Measurements from ENCODE around the gene SLX9.

SLX9 gene

DNA sequence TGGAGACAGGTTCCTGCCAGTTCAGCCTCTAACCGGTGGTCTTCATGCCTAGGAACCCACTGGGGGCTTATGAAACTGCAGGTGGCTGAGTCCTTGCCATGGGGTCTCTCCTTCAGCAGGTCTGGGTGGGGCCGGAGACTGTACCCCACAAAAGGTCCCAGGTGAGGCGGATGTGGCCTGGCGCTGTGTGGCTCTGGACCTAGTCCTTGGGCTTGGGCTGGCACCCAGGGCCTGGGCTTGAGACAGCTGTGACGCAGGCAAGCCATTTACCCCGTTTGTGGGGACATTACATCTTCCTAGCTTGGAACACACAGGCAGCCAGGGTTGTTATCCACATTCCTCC, 5.9 kb upstream of the SLX9 start:
- no peak for TF ChIP-seq EZH2 (IDR thresholded peaks at IDR 0.05; ENCODE audit: borderline replicate concordance, low read depth, low read length, severe bottlenecking)
- TF ChIP-seq, protein P1, sequence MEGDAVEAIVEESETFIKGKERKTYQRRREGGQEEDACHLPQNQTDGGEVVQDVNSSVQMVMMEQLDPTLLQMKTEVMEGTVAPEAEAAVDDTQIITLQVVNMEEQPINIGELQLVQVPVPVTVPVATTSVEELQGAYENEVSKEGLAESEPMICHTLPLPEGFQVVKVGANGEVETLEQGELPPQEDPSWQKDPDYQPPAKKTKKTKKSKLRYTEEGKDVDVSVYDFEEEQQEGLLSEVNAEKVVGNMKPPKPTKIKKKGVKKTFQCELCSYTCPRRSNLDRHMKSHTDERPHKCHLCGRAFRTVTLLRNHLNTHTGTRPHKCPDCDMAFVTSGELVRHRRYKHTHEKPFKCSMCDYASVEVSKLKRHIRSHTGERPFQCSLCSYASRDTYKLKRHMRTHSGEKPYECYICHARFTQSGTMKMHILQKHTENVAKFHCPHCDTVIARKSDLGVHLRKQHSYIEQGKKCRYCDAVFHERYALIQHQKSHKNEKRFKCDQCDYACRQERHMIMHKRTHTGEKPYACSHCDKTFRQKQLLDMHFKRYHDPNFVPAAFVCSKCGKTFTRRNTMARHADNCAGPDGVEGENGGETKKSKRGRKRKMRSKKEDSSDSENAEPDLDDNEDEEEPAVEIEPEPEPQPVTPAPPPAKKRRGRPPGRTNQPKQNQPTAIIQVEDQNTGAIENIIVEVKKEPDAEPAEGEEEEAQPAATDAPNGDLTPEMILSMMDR (IDR thresholded peaks at IDR 0.05; ENCODE audit: borderline replicate concordance, extremely low read depth, low read length, poor library complexity, severe bottlenecking) = no peak
- Histone ChIP-seq H3K36me3 (ENCODE audit: insufficient read depth, low read length) (no peaks in the 10 kb centered on the region), H3K9ac (ENCODE audit: low read depth, low read length) (no peak overlapping the region), H3K27me3 (ENCODE audit: insufficient read depth, low read length, poor library complexity) (peaks cover 7% of the 10 kb centered on the region), H3K4me1 (ENCODE audit: insufficient read depth, low read length) (peaks cover 50% of the 10 kb centered on the region), H3K27ac (ENCODE audit: low read length) (no peak overlapping the region), H4K20me1 (ENCODE audit: insufficient read depth, low read length) (peaks cover 9% of the 10 kb centered on the region; the same call in 1 of the 2 replicates), H3K9me3 (ENCODE audit: insufficient read depth, low read length, severe bottlenecking) (no peaks in the 10 kb centered on the region), H2AFZ (ENCODE audit: low read depth, low read length) (no peak overlapping the region), H3K4me2 (ENCODE audit: insufficient read depth, low read length) (no peak overlapping the region), H3K79me2 (ENCODE audit: insufficient read depth, low read length) (peaks cover 3% of the 10 kb centered on the region), H3K4me3 (ENCODE audit: low read depth in 1 of 2, low read length in 2 of 2) (no peak overlapping the region)
- no peak for DNase-seq
- no peak for ATAC-seq (ENCODE audit: insufficient read depth, low read depth)

DNA sequence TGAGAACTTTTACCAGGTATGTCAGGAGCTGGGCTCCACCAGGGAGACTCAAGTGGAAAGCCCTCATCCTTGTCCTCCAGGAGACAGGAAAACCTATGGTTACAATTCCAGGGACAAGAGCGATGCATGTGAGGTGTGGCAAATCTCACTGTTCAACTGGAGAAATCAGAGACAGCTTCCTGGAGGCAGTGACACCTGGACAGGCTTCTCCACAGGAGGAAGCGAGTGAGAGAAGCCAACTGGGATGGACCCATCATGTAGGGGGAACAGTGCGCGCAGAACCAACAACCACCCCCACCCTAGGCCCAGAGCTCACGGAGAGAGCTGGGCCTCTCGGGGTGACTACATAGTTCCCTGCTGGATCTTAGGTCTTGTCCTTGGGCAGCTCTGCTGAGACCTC, 5.6 kb upstream of the SLX9 start:
- peaks cover 7% of the 10 kb centered on the region for H3K79me2 ChIP-seq (ENCODE audit: insufficient read depth, low read length)
- no peak for TF ChIP-seq EZH2 (IDR thresholded peaks at IDR 0.05; ENCODE audit: borderline replicate concordance, low read depth, low read length, severe bottlenecking)
- TF ChIP-seq, protein P1 (IDR thresholded peaks at IDR 0.05; ENCODE audit: borderline replicate concordance, extremely low read depth, low read length, poor library complexity, severe bottlenecking) = no peak
- no peak overlapping the region for H3K27ac ChIP-seq (ENCODE audit: low read length)
- ATAC-seq (ENCODE audit: insufficient read depth, low read depth) (no peak), DNase-seq (no peak)
- no peaks in the 10 kb centered on the region for H3K9me3 ChIP-seq (ENCODE audit: insufficient read depth, low read length, severe bottlenecking)
- no peak overlapping the region for H3K4me3 ChIP-seq (ENCODE audit: low read depth in 1 of 2, low read length in 2 of 2)
- H3K4me2 ChIP-seq (ENCODE audit: insufficient read depth, low read length) = no peak overlapping the region
- H3K27me3 ChIP-seq (ENCODE audit: insufficient read depth, low read length, poor library complexity) = peaks cover 7% of the 10 kb centered on the region
- H2AFZ ChIP-seq (ENCODE audit: low read depth, low read length) = no peak overlapping the region
- peaks cover 9% of the 10 kb centered on the region; the same call in 1 of the 2 replicates for H4K20me1 ChIP-seq (ENCODE audit: insufficient read depth, low read length)
- no peaks in the 10 kb centered on the region for H3K36me3 ChIP-seq (ENCODE audit: insufficient read depth, low read length)
- H3K9ac ChIP-seq (ENCODE audit: low read depth, low read length) = no peak overlapping the region
- H3K4me1 ChIP-seq (ENCODE audit: insufficient read depth, low read length) = peaks cover 50% of the 10 kb centered on the region

DNA sequence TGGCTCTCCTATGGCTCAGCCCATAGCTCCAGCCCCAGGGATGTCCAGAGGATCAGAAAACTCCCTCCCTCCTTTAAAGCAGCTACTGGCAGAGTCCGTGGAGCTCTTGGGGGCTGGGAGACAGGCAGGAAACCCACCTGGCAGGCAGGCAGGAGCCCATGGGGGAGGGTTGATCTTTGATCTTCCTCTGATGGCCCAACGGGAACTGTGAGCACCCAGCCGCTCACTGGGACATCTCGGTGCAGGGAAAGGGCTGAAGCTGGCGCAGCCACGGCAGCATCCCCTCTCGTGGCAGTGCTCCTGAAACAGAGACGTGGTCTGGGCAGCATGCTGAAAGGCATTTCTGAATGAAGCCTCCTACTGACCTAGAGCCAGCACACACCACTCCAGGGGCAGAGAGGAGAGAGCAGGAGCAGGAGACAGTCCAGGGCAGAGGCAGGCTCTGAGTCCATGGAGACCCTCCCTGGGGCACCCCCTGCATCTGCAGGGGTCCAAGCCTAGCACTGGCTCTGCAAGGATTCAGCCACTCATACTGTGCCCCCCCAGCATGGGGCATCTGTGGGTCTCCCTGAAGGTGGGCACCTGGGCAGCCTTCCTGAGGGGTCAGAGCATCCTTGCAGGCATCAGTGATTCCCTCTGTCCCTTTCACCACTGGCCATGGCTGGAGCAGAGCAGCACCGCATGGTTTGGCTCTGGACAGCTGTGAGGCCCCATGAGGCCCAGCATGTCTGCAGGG, 4.9 kb upstream of the SLX9 start:
- ATAC-seq (ENCODE audit: insufficient read depth, low read depth) = no peak
- Histone ChIP-seq H3K4me2 (ENCODE audit: insufficient read depth, low read length) (no peak overlapping the region), H3K9ac (ENCODE audit: low read depth, low read length) (no peak overlapping the region), H3K4me3 (ENCODE audit: low read depth in 1 of 2, low read length in 2 of 2) (no peak overlapping the region), H3K36me3 (ENCODE audit: insufficient read depth, low read length) (no peaks in the 10 kb centered on the region), H3K4me1 (ENCODE audit: insufficient read depth, low read length) (peaks cover 46% of the 10 kb centered on the region), H4K20me1 (ENCODE audit: insufficient read depth, low read length) (peaks cover 9% of the 10 kb centered on the region; the same call in 1 of the 2 replicates), H3K27ac (ENCODE audit: low read length) (no peak overlapping the region), H3K9me3 (ENCODE audit: insufficient read depth, low read length, severe bottlenecking) (no peaks in the 10 kb centered on the region), H3K79me2 (ENCODE audit: insufficient read depth, low read length) (peaks cover 12% of the 10 kb centered on the region), H3K27me3 (ENCODE audit: insufficient read depth, low read length, poor library complexity) (peaks cover 7% of the 10 kb centered on the region), H2AFZ (ENCODE audit: low read depth, low read length) (no peak overlapping the region)
- TF ChIP-seq, protein P1 (IDR thresholded peaks at IDR 0.05; ENCODE audit: borderline replicate concordance, extremely low read depth, low read length, poor library complexity, severe bottlenecking) = no peak
- TF ChIP-seq EZH2 (IDR thresholded peaks at IDR 0.05; ENCODE audit: borderline replicate concordance, low read depth, low read length, severe bottlenecking) = no peak
- DNase-seq = no peak

Data from DND-41 (cell line).